Caki2 (cell line): Measurements from ENCODE around the gene PRKCB. TPM values are rescaled to one million over a fixed set of nuclear protein-coding genes. Genes with fewer than 3 reads are reported as not detected.
A peak's percentile ranks its signal among the peaks of the same experiment; 100 is the strongest.
"Not testable (repeated sequence)": the region's sequence is repeated elsewhere in the genome, so short reads cannot be mapped to it uniquely, and the experiment has no call there.

Experiments used
- DNase-seq: peaks from one replicate; pipeline ENCODE4 v3.0.0-alpha.2; 2015; ENCODE audit warnings: low read depth
- in situ Hi-C: cut with HindIII; loops from 2 replicates; pipeline ENCODE4 v1.10.0; 2016; ENCODE audit warnings: low sequenced_read_pairs, low pct_unique_long_range_greater_than_20kb, mixed read lengths
- total RNA-seq: library from RNA; depleted of rRNA; stranded (reverse); fragments of >200 nt; shearing (Covaris generic); gene quantifications from 2 replicates; pipeline ENCODE4 v1.2.3, GENCODE V29; 2014; ENCODE audit warnings: low replicate concordance

The PRKCB gene
- total RNA-seq, 1 experiment from 2014 or later: not detected

- in situ Hi-C loops: no loop called here
- peak; percentile 77 for DNase-seq
These were observed 240.3 kb downstream of the PRKCB start for GRCh38 chr16:24075931-24076716.

- no peak for DNase-seq
- in situ Hi-C loops: no loop called here
These were observed 241.5 kb downstream of the PRKCB start for GRCh38 chr16:24077292-24077691.

GRCh38 chr16:24077966-24078365 is 242.2 kb downstream of the PRKCB start:
- in situ Hi-C loops: no loop called here
- no peak for DNase-seq

- in situ Hi-C loops: no loop called here
- no peak for DNase-seq
These were observed 249.9 kb downstream of the PRKCB start for GRCh38 chr16:24085666-24086065.

GRCh38 chr16:24087891-24088410 is 252.2 kb downstream of the PRKCB start:
- in situ Hi-C loops: no loop called here

GRCh38 chr16:24088767-24089166 is 253.0 kb downstream of the PRKCB start:
- DNase-seq: no peak
- in situ Hi-C loops: no loop called here

More at GRCh38 chr16:24087891-24088410, 252.2 kb downstream of the PRKCB start:
- DNase-seq: no peak

- DNase-seq: no peak
- in situ Hi-C loops: no loop called here
These were observed 255.3 kb downstream of the PRKCB start for GRCh38 chr16:24091125-24091524.

GRCh38 chr16:24093049-24093448 is 257.3 kb downstream of the PRKCB start:
- in situ Hi-C loops: no loop called here
- no peak for DNase-seq

- no peak for DNase-seq
- in situ Hi-C loops: no loop called here
These were observed 258.9 kb downstream of the PRKCB start for GRCh38 chr16:24094660-24095059.

GRCh38 chr16:24098896-24099295 is 263.1 kb downstream of the PRKCB start:
- in situ Hi-C loops: no loop called here
- DNase-seq: no peak

- no peak for DNase-seq
- in situ Hi-C loops: no loop called here
These were observed 265.6 kb downstream of the PRKCB start for GRCh38 chr16:24101431-24101830.

GRCh38 chr16:24102209-24102660 is 266.5 kb downstream of the PRKCB start:
- in situ Hi-C loops: no loop called here
- no peak for DNase-seq

GRCh38 chr16:24105471-24105870 is 269.7 kb downstream of the PRKCB start:
- in situ Hi-C loops, DNase-seq: not testable (repeated sequence)

- DNase-seq, in situ Hi-C loops: not testable (repeated sequence)
These were observed 272.3 kb downstream of the PRKCB start for GRCh38 chr16:24108090-24108489.

- in situ Hi-C loops: no loop called here
- no peak for DNase-seq
These were observed 276.0 kb downstream of the PRKCB start for GRCh38 chr16:24111724-24112302.

- in situ Hi-C loops: no loop called here
These were observed 277.4 kb downstream of the PRKCB start for GRCh38 chr16:24113115-24113745.

GRCh38 chr16:24114876-24115275 is 279.1 kb downstream of the PRKCB start:
- in situ Hi-C loops: no loop called here
- DNase-seq: no peak

More at GRCh38 chr16:24113115-24113745, 277.4 kb downstream of the PRKCB start:
- no peak for DNase-seq

- no peak for DNase-seq
- in situ Hi-C loops: no loop called here
These were observed 280.4 kb downstream of the PRKCB start for GRCh38 chr16:24116046-24116776.
